Neural progenitor cell (in vitro differentiated cells): ENCODE results near the gene MEIS2. TPM values are rescaled to one million over a fixed set of nuclear protein-coding genes. Genes with fewer than 3 reads are reported as not detected.
A peak's percentile ranks its signal among the peaks of the same experiment; 100 is the strongest.

Experiments used
- DNase-seq: peaks from one replicate; pipeline ENCODE4 v3.0.0-alpha.2; 2016; ENCODE audit warnings: low spot score
- H2AFZ ChIP-seq: fragments of 200-600 bp; sonication (generic); replicated peaks from 2 replicates; pipeline ENCODE4 v1.6.1; 2016; ENCODE audit warnings: antibody characterized with exemption
- H3F3A ChIP-seq: fragments of 200-600 bp; sonication (generic); 2 replicates; pipeline ENCODE4 v1.6.1; 2016; ENCODE audit warnings: antibody characterized with exemption, low read depth
- H3K27ac ChIP-seq: fragments of 200-600 bp; sonication (generic); 2 replicates; pipeline ENCODE4 v1.5.1; 2016; ENCODE audit warnings: mild to moderate bottlenecking
- H3K27me3 ChIP-seq: fragments of 200-600 bp; sonication (generic); 2 replicates; pipeline ENCODE4 v1.6.1; 2016; ENCODE audit warnings: mild to moderate bottlenecking, moderate library complexity
- H3K36me3 ChIP-seq: fragments of 200-600 bp; sonication (generic); 2 replicates; pipeline ENCODE4 v1.5.1; 2016
- H3K4me1 ChIP-seq: fragments of 200-600 bp; sonication (generic); 2 replicates; pipeline ENCODE4 v1.6.1; 2016; ENCODE audit warnings: mixed run types
- H3K4me2 ChIP-seq: fragments of 200-600 bp; sonication (generic); 2 replicates; pipeline ENCODE4 v1.6.1; 2016
- H3K4me3 ChIP-seq: fragments of 200-600 bp; sonication (generic); 2 replicates; pipeline ENCODE4 v1.5.1; 2016
- H3K79me2 ChIP-seq: fragments of 200-600 bp; sonication (generic); 2 replicates; pipeline ENCODE4 v1.6.1; 2016; ENCODE audit warnings: low read depth
- H3K9ac ChIP-seq: fragments of 200-600 bp; sonication (generic); 2 replicates; pipeline ENCODE4 v1.6.1; 2016
- H3K9me3 ChIP-seq: fragments of 200-600 bp; sonication (generic); 2 replicates; pipeline ENCODE4 v1.5.1; 2016; ENCODE audit warnings: low read depth
- H4K20me1 ChIP-seq: fragments of 200-600 bp; sonication (generic); 2 replicates; pipeline ENCODE4 v1.6.1; 2016; ENCODE audit warnings: low read depth
- H3K27ac Mint-ChIP-seq: 3 replicates; pipeline ENCODE4 v1.8.0; 2021; ENCODE audit warnings: mixed read lengths
- H3K27me3 Mint-ChIP-seq: 2 replicates; pipeline ENCODE4 v1.8.0; 2022; ENCODE audit warnings: low read depth, mild to moderate bottlenecking, inconsistent platforms, moderate library complexity, mixed read lengths; ENCODE audit not compliant: insufficient read depth
- H3K36me3 Mint-ChIP-seq: 3 replicates; pipeline ENCODE4 v1.8.0; 2021; ENCODE audit warnings: mixed read lengths
- H3K4me1 Mint-ChIP-seq: 3 replicates; pipeline ENCODE4 v1.8.0; 2021; ENCODE audit warnings: mixed read lengths
- H3K4me3 Mint-ChIP-seq: 3 replicates; pipeline ENCODE4 v1.8.0; 2021; ENCODE audit warnings: mild to moderate bottlenecking, moderate library complexity, mixed read lengths
- H3K9me3 Mint-ChIP-seq: 3 replicates; pipeline ENCODE4 v1.8.0; 2020; ENCODE audit warnings: mixed read lengths
- EZH2 ChIP-seq: fragments of 200-600 bp; sonication (generic); IDR thresholded peaks from 2 replicates; pipeline ENCODE4 v1.6.1; 2017; ENCODE audit warnings: antibody characterized with exemption, mild to moderate bottlenecking, moderate library complexity
- EZH2phosphoT487 ChIP-seq: fragments of 200-600 bp; sonication (generic); IDR thresholded peaks from 2 replicates; pipeline ENCODE4 v1.6.1; 2017; ENCODE audit warnings: antibody characterized with exemption
- total RNA-seq: library from RNA; depleted of rRNA; stranded (reverse); fragments of >200 nt; gene quantifications from 2 replicates; pipeline ENCODE4 v1.2.3, GENCODE V29; 2015; ENCODE audit warnings: low replicate concordance
- TF ChIP-seq, protein P1 (sequence below): fragments of 200-600 bp; sonication (generic); IDR thresholded peaks from 2 replicates; pipeline ENCODE4 v1.5.1; 2017; ENCODE audit warnings: antibody characterized with exemption, mild to moderate bottlenecking

MEIS2 gene
- total RNA-seq, 1 donor from 2014 or later = 18.3 TPM

DNA sequence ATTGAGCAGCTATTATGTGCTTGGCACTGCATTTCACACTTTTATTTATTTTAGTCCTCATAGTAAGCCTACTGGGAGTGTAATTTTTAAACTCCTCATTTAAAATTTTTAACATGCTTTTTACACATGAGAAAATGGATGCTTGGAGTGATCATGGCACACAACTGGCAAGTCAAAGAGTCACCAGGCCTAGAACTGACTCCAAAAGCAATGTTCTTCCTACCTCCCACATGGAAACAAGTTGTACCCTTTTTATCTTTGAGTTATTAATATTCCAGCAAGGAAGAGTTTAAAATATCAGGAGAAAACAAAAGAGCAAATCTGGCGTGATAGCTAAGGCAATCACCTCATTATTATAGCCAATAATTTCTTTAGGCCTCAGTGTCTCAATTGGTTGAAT is 100.6 kb downstream of the MEIS2 start:
- Mint-ChIP-seq H3K27me3 (peaks cover 2% of the 10 kb centered on the region), H3K9me3 (no peaks in the 10 kb centered on the region)

DNA sequence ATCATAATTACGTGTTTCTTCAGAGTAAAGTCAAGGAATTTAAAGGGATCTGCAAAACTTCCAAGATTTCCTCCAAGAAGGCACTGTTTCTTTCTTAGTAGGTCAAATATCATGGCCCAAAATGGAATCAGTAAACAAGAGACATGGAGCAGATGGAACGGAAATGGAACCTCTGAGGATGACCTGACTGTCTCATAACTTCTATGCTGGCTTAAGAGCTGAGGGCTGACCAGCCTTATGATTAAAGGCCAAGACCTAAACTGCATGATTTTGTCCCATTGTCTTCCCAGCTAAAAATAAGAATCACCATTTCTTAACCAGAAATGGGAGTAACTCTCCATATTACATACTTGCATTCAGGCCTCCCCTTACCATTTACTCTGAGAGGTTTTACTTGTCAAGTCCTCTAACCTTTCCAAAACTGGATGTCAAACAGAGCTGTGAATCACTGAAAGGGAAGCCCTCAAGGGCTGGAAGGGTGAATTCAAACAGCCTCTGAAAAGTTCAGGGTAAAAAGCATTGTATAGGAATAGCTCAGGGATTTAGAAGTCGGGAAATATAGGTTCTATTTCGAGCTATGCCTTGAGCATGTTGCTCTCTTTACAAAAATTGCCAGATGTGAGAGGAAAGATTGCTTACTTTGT is 103.7 kb downstream of the MEIS2 start:
- no peaks in the 10 kb centered on the region for H3K9me3 Mint-ChIP-seq
- Histone ChIP-seq H3K79me2 (no peaks in the 10 kb centered on the region), H3K27ac (no peak overlapping the region)

More for the DNA sequence above, 100.6 kb downstream of the MEIS2 start:
- Histone ChIP-seq H3F3A (peaks cover 8% of the 10 kb centered on the region), H4K20me1 (no peaks in the 10 kb centered on the region), H3K27ac (no peak overlapping the region), H3K9ac (no peak overlapping the region), H3K79me2 (no peaks in the 10 kb centered on the region), H3K9me3 (no peaks in the 10 kb centered on the region), H3K4me2 (no peak overlapping the region), H2AFZ (no peak overlapping the region), H3K4me1 (peaks cover 7% of the 10 kb centered on the region), H3K27me3 (no peaks in the 10 kb centered on the region), H3K4me3 (no peak overlapping the region), H3K36me3 (no peaks in the 10 kb centered on the region)
- no peak overlapping the region for H3K27ac Mint-ChIP-seq
- no peaks in the 10 kb centered on the region for H3K36me3 Mint-ChIP-seq
- no peak overlapping the region for H3K4me3 Mint-ChIP-seq
- no peaks in the 10 kb centered on the region for H3K4me1 Mint-ChIP-seq
- no peak for DNase-seq
- TF ChIP-seq, protein P1, sequence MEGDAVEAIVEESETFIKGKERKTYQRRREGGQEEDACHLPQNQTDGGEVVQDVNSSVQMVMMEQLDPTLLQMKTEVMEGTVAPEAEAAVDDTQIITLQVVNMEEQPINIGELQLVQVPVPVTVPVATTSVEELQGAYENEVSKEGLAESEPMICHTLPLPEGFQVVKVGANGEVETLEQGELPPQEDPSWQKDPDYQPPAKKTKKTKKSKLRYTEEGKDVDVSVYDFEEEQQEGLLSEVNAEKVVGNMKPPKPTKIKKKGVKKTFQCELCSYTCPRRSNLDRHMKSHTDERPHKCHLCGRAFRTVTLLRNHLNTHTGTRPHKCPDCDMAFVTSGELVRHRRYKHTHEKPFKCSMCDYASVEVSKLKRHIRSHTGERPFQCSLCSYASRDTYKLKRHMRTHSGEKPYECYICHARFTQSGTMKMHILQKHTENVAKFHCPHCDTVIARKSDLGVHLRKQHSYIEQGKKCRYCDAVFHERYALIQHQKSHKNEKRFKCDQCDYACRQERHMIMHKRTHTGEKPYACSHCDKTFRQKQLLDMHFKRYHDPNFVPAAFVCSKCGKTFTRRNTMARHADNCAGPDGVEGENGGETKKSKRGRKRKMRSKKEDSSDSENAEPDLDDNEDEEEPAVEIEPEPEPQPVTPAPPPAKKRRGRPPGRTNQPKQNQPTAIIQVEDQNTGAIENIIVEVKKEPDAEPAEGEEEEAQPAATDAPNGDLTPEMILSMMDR = no peak
- no peak for TF ChIP-seq EZH2phosphoT487
- TF ChIP-seq EZH2 = no peak

DNA sequence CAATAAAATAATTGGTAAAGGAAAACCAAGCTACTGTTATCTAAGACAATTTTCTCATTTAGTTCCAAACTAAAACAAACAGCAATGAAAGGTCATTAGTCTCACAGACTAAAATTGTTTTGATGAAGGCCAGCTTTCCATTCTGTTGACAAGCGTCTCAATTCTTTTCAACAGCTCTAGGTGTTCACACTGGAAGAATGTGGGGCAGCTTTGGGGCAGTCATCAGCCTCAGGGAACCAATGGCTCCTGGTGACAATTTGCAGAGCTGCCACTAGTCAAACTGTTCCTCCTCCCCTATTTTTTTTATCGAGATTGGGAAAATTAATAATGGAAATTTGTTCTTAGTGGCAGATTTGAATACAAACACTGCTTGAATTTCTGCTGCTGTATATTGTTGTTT is 104.2 kb downstream of the MEIS2 start:
- no peak overlapping the region for H2AFZ ChIP-seq
- Mint-ChIP-seq H3K9me3 (no peaks in the 10 kb centered on the region), H3K4me1 (no peaks in the 10 kb centered on the region), H3K27ac (no peak overlapping the region), H3K4me3 (no peak overlapping the region), H3K27me3 (peaks cover 2% of the 10 kb centered on the region), H3K36me3 (no peaks in the 10 kb centered on the region)
- no peak overlapping the region for H3K27ac ChIP-seq
- H4K20me1 ChIP-seq = no peaks in the 10 kb centered on the region
- H3K4me1 ChIP-seq = peaks cover 3% of the 10 kb centered on the region
- no peaks in the 10 kb centered on the region for H3K27me3 ChIP-seq
- H3F3A ChIP-seq = peaks cover 8% of the 10 kb centered on the region
- no peaks in the 10 kb centered on the region for H3K36me3 ChIP-seq
- peak; percentile 8 for DNase-seq
- H3K9ac ChIP-seq = no peak overlapping the region
- H3K4me3 ChIP-seq = no peak overlapping the region
- no peak overlapping the region for H3K4me2 ChIP-seq
- H3K9me3 ChIP-seq = no peaks in the 10 kb centered on the region
- no peaks in the 10 kb centered on the region for H3K79me2 ChIP-seq
- TF ChIP-seq EZH2 (no peak), EZH2phosphoT487 (no peak)
- TF ChIP-seq, protein P1 = no peak

More for the DNA sequence above, 103.7 kb downstream of the MEIS2 start:
- Histone ChIP-seq H3K4me1 (peaks cover 3% of the 10 kb centered on the region), H2AFZ (no peak overlapping the region), H4K20me1 (no peaks in the 10 kb centered on the region), H3K4me3 (no peak overlapping the region), H3K4me2 (no peak overlapping the region), H3F3A (peaks cover 8% of the 10 kb centered on the region), H3K27me3 (no peaks in the 10 kb centered on the region), H3K9ac (no peak overlapping the region), H3K9me3 (no peaks in the 10 kb centered on the region), H3K36me3 (no peaks in the 10 kb centered on the region)
- DNase-seq = no peak
- Mint-ChIP-seq H3K36me3 (no peaks in the 10 kb centered on the region), H3K4me1 (no peaks in the 10 kb centered on the region), H3K27me3 (peaks cover 2% of the 10 kb centered on the region), H3K27ac (no peak overlapping the region), H3K4me3 (no peak overlapping the region)
- TF ChIP-seq, protein P1 = no peak
- TF ChIP-seq EZH2phosphoT487 = no peak
- TF ChIP-seq EZH2 = no peak
